ENCODE results near the gene CCDC183.

Gene CCDC183

DNA sequence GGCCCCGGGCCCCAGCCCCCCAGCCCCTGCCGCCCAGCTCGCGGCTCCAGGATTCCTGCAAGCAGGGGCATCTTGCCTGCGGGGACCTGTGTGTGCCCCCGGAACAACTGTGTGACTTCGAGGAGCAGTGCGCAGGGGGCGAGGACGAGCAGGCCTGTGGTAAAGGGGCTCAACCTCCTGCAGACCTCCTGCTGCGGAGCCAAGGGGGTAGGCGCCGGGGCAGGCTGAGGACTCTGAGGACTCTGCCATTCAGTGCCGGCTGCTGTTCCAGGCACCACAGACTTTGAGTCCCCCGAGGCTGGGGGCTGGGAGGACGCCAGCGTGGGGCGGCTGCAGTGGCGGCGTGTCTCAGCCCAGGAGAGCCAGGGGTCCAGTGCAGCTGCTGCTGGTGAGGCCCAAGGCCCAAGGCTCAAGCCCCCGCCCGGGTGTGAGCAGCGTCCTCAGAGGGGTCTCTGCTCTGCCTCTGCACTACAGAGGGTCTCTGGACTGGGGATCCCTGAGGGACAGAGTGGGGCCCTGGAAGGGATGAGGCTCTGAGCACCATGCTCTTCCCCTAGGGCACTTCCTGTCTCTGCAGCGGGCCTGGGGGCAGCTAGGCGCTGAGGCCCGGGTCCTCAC is 59.4 kb downstream of the CCDC183 start:
- H3K36me3 ChIP-seq: peaks cover 36% of the 10 kb centered on the region
- TF ChIP-seq Cebpa-rat (IDR thresholded peaks at IDR 0.05): no peak
- peak overlapping the region; percentile 95 for H3K4me2 ChIP-seq
- peak overlapping the region; percentile 53 for H3K27ac ChIP-seq
- H3K4me1 ChIP-seq: peaks cover 79% of the 10 kb centered on the region
- H3K4me3 ChIP-seq: no peak overlapping the region
- peaks cover 77% of the 10 kb centered on the region for H4K20me1 ChIP-seq
- H3K9me3 ChIP-seq: no peaks in the 10 kb centered on the region
- no peaks in the 10 kb centered on the region for H3K27me3 ChIP-seq
- H3K9ac ChIP-seq: no peak overlapping the region

DNA sequence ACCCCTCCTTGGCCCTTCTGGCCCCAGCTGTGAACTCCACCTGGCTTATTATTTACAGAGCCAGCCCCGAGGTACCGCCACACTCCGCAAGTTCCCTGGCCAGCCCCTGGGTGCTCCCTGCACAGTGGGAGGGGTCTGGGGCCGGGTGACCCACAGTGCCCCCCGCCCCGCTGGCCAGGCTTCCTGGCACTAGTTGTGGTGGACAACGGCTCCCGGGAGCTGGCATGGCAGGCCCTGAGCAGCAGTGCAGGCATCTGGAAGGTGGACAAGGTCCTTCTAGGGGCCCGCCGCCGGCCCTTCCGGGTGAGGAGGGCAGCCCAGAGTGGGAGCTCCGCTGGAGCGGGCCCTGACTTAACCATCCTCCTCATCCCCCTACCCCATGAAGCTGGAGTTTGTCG is 59.9 kb downstream of the CCDC183 start:
- H4K20me1 ChIP-seq: peaks cover 77% of the 10 kb centered on the region
- no peak overlapping the region for H3K4me3 ChIP-seq
- TF ChIP-seq Cebpa-rat (IDR thresholded peaks at IDR 0.05): no peak
- peak overlapping the region; percentile 95 for H3K4me2 ChIP-seq
- peak overlapping the region; percentile 53 for H3K27ac ChIP-seq
- peaks cover 36% of the 10 kb centered on the region for H3K36me3 ChIP-seq
- no peak overlapping the region for H3K9ac ChIP-seq
- no peaks in the 10 kb centered on the region for H3K9me3 ChIP-seq
- H3K4me1 ChIP-seq: peaks cover 82% of the 10 kb centered on the region
- no peaks in the 10 kb centered on the region for H3K27me3 ChIP-seq

DNA sequence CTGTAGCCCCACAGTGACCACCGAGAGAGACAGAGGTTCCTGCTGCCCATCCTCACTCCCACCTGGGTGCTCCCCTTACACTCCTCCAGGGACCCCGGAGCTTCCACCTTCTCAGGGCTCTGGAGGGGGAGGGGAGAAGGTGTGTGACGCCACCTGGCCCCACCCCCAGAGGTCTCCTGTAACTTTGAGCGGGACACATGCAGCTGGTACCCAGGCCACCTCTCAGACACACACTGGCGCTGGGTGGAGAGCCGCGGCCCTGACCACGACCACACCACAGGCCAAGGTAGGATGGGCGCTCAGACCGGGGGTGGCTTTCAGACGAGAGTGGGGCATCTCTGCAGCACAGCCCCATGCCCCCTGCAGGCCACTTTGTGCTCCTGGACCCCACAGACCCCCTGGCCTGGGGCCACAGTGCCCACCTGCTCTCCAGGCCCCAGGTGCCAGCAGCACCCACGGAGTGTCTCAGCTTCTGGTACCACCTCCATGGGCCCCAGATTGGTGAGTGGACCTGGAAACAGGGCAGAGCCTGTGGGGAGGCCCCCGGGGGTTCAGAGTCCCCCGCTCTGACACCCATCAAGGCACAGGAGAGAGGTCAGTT is 60.5 kb downstream of the CCDC183 start:
- TF ChIP-seq Cebpa-rat (IDR thresholded peaks at IDR 0.05): no peak
- Histone ChIP-seq H3K9ac (no peak overlapping the region), H3K4me2 (peak overlapping the region; percentile 95), H3K27me3 (no peaks in the 10 kb centered on the region), H3K4me1 (peaks cover 88% of the 10 kb centered on the region), H3K4me3 (no peak overlapping the region), H3K36me3 (peaks cover 36% of the 10 kb centered on the region), H3K9me3 (no peaks in the 10 kb centered on the region), H4K20me1 (peaks cover 78% of the 10 kb centered on the region), H3K27ac (no peak overlapping the region)

DNA sequence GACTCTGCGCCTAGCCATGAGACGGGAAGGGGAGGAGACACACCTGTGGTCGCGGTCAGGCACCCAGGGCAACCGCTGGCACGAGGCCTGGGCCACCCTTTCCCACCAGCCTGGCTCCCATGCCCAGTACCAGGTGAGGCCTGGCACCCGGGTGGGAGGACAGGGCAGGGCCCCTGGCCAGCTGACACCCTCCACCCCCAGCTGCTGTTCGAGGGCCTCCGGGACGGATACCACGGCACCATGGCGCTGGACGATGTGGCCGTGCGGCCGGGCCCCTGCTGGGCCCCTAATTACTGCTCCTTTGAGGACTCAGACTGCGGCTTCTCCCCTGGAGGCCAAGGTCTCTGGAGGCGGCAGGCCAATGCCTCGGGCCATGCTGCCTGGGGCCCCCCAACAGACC is 61.0 kb downstream of the CCDC183 start:
- H4K20me1 ChIP-seq: peaks cover 84% of the 10 kb centered on the region
- H3K36me3 ChIP-seq: peaks cover 36% of the 10 kb centered on the region

More for the DNA sequence above, 61.0 kb downstream of the CCDC183 start:
- H3K27me3 ChIP-seq: no peaks in the 10 kb centered on the region
- H3K4me2 ChIP-seq: peak overlapping the region; percentile 95
- H3K4me1 ChIP-seq: peaks cover 93% of the 10 kb centered on the region
- H3K9me3 ChIP-seq: no peaks in the 10 kb centered on the region
- no peak overlapping the region for H3K27ac ChIP-seq
- no peak overlapping the region for H3K4me3 ChIP-seq
- no peak for TF ChIP-seq Cebpa-rat (IDR thresholded peaks at IDR 0.05)
- H3K9ac ChIP-seq: no peak overlapping the region

Measured in BLaER1 (cell line).